ENCODE data around the gene ALPK3. TPM values are rescaled to one million over a fixed set of nuclear protein-coding genes. Genes with fewer than 3 reads are reported as not detected.
A peak's percentile ranks its signal among the peaks of the same experiment; 100 is the strongest.

ALPK3 gene
- total RNA-seq, 1 donor from 2014 or later: 5.4 TPM

GRCh38 chr15:84868037-84868880 is 51.1 kb downstream of the ALPK3 start:
- Histone ChIP-seq H3K4me1 (no peaks in the 10 kb centered on the region), H3K27ac (no peak overlapping the region), H3K9ac (no peak overlapping the region), H3K4me3 (no peak overlapping the region), H2AFZ (replicated peaks) (no peak overlapping the region), H4K20me1 (ENCODE audit: low read depth) (no peaks in the 10 kb centered on the region), H3K4me2 (no peak overlapping the region), H3F3A (ENCODE audit: low read depth) (no peaks in the 10 kb centered on the region), H3K27me3 (no peaks in the 10 kb centered on the region), H3K9me3 (ENCODE audit: low read depth) (no peaks in the 10 kb centered on the region), H3K36me3 (no peaks in the 10 kb centered on the region), H3K79me2 (ENCODE audit: low read depth) (no peaks in the 10 kb centered on the region)
- H3K4me1 Mint-ChIP-seq: peaks cover 12% of the 10 kb centered on the region
- no peak overlapping the region for H3K27ac Mint-ChIP-seq
- peaks cover 3% of the 10 kb centered on the region for H3K9me3 Mint-ChIP-seq
- H3K36me3 Mint-ChIP-seq: peaks cover 2% of the 10 kb centered on the region
- no peak overlapping the region for H3K4me3 Mint-ChIP-seq
- TF ChIP-seq EZH2 (IDR thresholded peaks at IDR 0.05) (no peak), EZH2phosphoT487 (IDR thresholded peaks at IDR 0.05) (no peak)
- TF ChIP-seq, protein P1, sequence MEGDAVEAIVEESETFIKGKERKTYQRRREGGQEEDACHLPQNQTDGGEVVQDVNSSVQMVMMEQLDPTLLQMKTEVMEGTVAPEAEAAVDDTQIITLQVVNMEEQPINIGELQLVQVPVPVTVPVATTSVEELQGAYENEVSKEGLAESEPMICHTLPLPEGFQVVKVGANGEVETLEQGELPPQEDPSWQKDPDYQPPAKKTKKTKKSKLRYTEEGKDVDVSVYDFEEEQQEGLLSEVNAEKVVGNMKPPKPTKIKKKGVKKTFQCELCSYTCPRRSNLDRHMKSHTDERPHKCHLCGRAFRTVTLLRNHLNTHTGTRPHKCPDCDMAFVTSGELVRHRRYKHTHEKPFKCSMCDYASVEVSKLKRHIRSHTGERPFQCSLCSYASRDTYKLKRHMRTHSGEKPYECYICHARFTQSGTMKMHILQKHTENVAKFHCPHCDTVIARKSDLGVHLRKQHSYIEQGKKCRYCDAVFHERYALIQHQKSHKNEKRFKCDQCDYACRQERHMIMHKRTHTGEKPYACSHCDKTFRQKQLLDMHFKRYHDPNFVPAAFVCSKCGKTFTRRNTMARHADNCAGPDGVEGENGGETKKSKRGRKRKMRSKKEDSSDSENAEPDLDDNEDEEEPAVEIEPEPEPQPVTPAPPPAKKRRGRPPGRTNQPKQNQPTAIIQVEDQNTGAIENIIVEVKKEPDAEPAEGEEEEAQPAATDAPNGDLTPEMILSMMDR (IDR thresholded peaks at IDR 0.05): no peak
- peaks cover 5% of the 10 kb centered on the region for H3K27me3 Mint-ChIP-seq (ENCODE audit: insufficient read depth, low read depth)
- no peak for DNase-seq (ENCODE audit: low spot score)

- no peak for DNase-seq (ENCODE audit: low spot score)
- Histone ChIP-seq H3K79me2 (ENCODE audit: low read depth) (no peaks in the 10 kb centered on the region), H3K27ac (no peak overlapping the region), H3K9me3 (ENCODE audit: low read depth) (no peaks in the 10 kb centered on the region), H3F3A (ENCODE audit: low read depth) (no peaks in the 10 kb centered on the region), H3K4me1 (no peaks in the 10 kb centered on the region), H3K27me3 (no peaks in the 10 kb centered on the region), H3K4me3 (no peak overlapping the region), H3K9ac (no peak overlapping the region), H3K36me3 (no peaks in the 10 kb centered on the region), H3K4me2 (no peak overlapping the region), H2AFZ (replicated peaks) (no peak overlapping the region), H4K20me1 (ENCODE audit: low read depth) (no peaks in the 10 kb centered on the region)
- Mint-ChIP-seq H3K27ac (no peak overlapping the region), H3K4me3 (no peak overlapping the region), H3K9me3 (peaks cover 3% of the 10 kb centered on the region), H3K4me1 (peaks cover 5% of the 10 kb centered on the region), H3K36me3 (peaks cover 2% of the 10 kb centered on the region), H3K27me3 (ENCODE audit: insufficient read depth, low read depth) (peaks cover 5% of the 10 kb centered on the region)
- no peak for TF ChIP-seq EZH2phosphoT487 (IDR thresholded peaks at IDR 0.05)
- TF ChIP-seq, protein P1 (IDR thresholded peaks at IDR 0.05): no peak
- no peak for TF ChIP-seq EZH2 (IDR thresholded peaks at IDR 0.05)
Measured at GRCh38 chr15:84869510-84869909, 52.4 kb downstream of the ALPK3 start.

DNA sequence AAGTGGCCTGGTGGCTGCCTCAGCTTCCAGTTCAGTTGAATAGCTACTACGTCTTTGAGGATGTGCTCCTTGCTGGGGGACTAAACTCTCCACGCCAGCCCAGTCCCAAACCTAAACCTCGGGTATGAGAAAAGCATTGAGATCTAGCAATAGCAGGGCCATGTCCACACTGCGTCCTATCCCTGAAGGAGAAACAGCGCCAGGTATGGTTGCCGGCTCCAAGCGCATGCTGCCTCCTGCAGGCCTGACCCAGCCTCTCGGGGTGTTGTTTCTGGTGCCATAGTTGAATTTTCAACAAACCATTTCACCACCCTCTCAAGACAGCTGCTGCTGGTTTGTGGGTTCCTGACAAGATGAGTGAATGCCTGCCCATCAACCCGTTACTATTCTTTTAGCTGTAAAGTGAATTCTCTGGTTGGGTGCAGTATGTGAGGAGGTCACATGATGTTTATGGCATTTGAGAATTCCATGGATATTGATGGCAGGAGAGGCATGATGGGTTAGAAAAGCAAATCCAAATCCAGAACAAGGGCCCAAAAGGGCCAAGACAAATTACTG is 54.4 kb downstream of the ALPK3 start:
- Histone ChIP-seq H3K79me2 (ENCODE audit: low read depth) (no peaks in the 10 kb centered on the region), H4K20me1 (ENCODE audit: low read depth) (no peaks in the 10 kb centered on the region), H3K4me1 (no peaks in the 10 kb centered on the region), H3K4me3 (no peak overlapping the region), H3K9ac (no peak overlapping the region), H3K27ac (no peak overlapping the region), H3K27me3 (no peaks in the 10 kb centered on the region), H3K9me3 (ENCODE audit: low read depth) (no peaks in the 10 kb centered on the region), H3F3A (ENCODE audit: low read depth) (no peaks in the 10 kb centered on the region), H3K4me2 (no peak overlapping the region), H2AFZ (replicated peaks) (no peak overlapping the region), H3K36me3 (no peaks in the 10 kb centered on the region)
- H3K27me3 Mint-ChIP-seq (ENCODE audit: insufficient read depth, low read depth): peaks cover 2% of the 10 kb centered on the region
- H3K9me3 Mint-ChIP-seq: peaks cover 3% of the 10 kb centered on the region
- DNase-seq (ENCODE audit: low spot score): no peak
- no peak overlapping the region for H3K4me3 Mint-ChIP-seq
- TF ChIP-seq, protein P1 (IDR thresholded peaks at IDR 0.05): peak; percentile 28
- TF ChIP-seq EZH2phosphoT487 (IDR thresholded peaks at IDR 0.05) (no peak), EZH2 (IDR thresholded peaks at IDR 0.05) (no peak)
- H3K36me3 Mint-ChIP-seq: peaks cover 2% of the 10 kb centered on the region
- no peak overlapping the region for H3K27ac Mint-ChIP-seq
- peaks cover 8% of the 10 kb centered on the region for H3K4me1 Mint-ChIP-seq

All from neural progenitor cell (in vitro differentiated cells).